Smooth muscle cell (in vitro differentiated cells): ENCODE results near the gene NTNG2. TPM values are rescaled to one million over a fixed set of nuclear protein-coding genes. Genes with fewer than 3 reads are reported as not detected.

Experiments used
- DNase-seq: peaks from one replicate; lab custom pipeline; 2025; ENCODE audit not compliant: unreplicated experiment; lab: John Stamatoyannopoulos, UW
- H2AFZ ChIP-seq: fragments of 200-600 bp; sonication (generic); 2 replicates; pipeline ENCODE4 v1.6.0; 2016; ENCODE audit warnings: antibody characterized with exemption, low read depth, mild to moderate bottlenecking
- H3F3A ChIP-seq: fragments of 200-600 bp; sonication (generic); 2 replicates; pipeline ENCODE4 v1.6.0; 2017; ENCODE audit warnings: antibody characterized with exemption, low read depth
- H3K27ac ChIP-seq: fragments of 200-600 bp; sonication (generic); 2 replicates; pipeline ENCODE4 v1.5.1; 2016; ENCODE audit warnings: low read depth, mild to moderate bottlenecking
- H3K27me3 ChIP-seq: fragments of 200-600 bp; sonication (generic); 2 replicates; pipeline ENCODE4 v1.6.1; 2016; ENCODE audit warnings: low read depth, mild to moderate bottlenecking
- H3K36me3 ChIP-seq: fragments of 200-600 bp; sonication (generic); 2 replicates; pipeline ENCODE4 v1.5.1; 2016; ENCODE audit warnings: low read depth
- H3K4me1 ChIP-seq: fragments of 200-600 bp; sonication (generic); 2 replicates; pipeline ENCODE4 v1.5.1; 2016; ENCODE audit warnings: low read depth
- H3K4me2 ChIP-seq: fragments of 200-600 bp; sonication (generic); 2 replicates; pipeline ENCODE4 v1.6.0; 2016; ENCODE audit warnings: mild to moderate bottlenecking
- H3K4me3 ChIP-seq: fragments of 200-600 bp; sonication (generic); 2 replicates; pipeline ENCODE4 v1.5.1; 2016; ENCODE audit warnings: mild to moderate bottlenecking
- H3K79me2 ChIP-seq: fragments of 200-600 bp; sonication (generic); 2 replicates; pipeline ENCODE4 v1.6.0; 2016; ENCODE audit warnings: low read depth, mild to moderate bottlenecking
- H3K9ac ChIP-seq: fragments of 200-600 bp; sonication (generic); 2 replicates; pipeline ENCODE4 v1.6.0; 2016; ENCODE audit warnings: low read depth
- H3K9me3 ChIP-seq: fragments of 200-600 bp; sonication (generic); replicated peaks from 2 replicates; pipeline ENCODE4 v1.5.1; 2016; ENCODE audit warnings: low read depth
- H4K20me1 ChIP-seq: fragments of 200-600 bp; sonication (generic); 2 replicates; pipeline ENCODE4 v1.6.0; 2016; ENCODE audit warnings: low read depth
- CTCF ChIP-seq: fragments of 200-600 bp; sonication (generic); IDR thresholded peaks from 2 replicates; pipeline ENCODE4 v1.5.1; 2017; ENCODE audit warnings: borderline replicate concordance, mild to moderate bottlenecking, antibody characterized with exemption; ENCODE audit not compliant: insufficient read depth, poor library complexity, severe bottlenecking
- WGBS: methylation state at CpG from one replicate; pipeline ENCODE4 v1.1.7; 2016; ENCODE audit warnings: low lambda C conversion rate; 5-methylcytosine and 5-hydroxymethylcytosine counted together
- polyA plus RNA-seq: library from polyadenylated mRNA; unstranded; fragments of >200 nt; fragmentation: Nextera tagmentation; extraction: Ambion mirVana; gene quantifications from 2 replicates; pipeline ENCODE4 v1.2.1, GENCODE V29; 2016
- total RNA-seq: library from RNA; depleted of rRNA; stranded (reverse); fragments of >200 nt; gene quantifications from 2 replicates; pipeline ENCODE4 v1.2.3, GENCODE V29; 2014

NTNG2 gene
- total and polyA plus RNA-seq, 2 experiments from 2014 or later = 0.36 to 1.0 TPM

- no peaks in the 10 kb centered on the region for H3K4me1 ChIP-seq
- TF ChIP-seq CTCF = no peak
- H3F3A ChIP-seq = no peaks in the 10 kb centered on the region
- H3K4me3 ChIP-seq = no peak overlapping the region
- 79% methylated on average over 11 of the region's 11 CpGs for WGBS
- no peaks in the 10 kb centered on the region for H3K79me2 ChIP-seq
- peaks cover 9% of the 10 kb centered on the region for H3K27me3 ChIP-seq
- no peak for DNase-seq
- H3K9ac ChIP-seq = no peak overlapping the region
- H3K36me3 ChIP-seq = no peaks in the 10 kb centered on the region
- H3K4me2 ChIP-seq = no peak overlapping the region
- H3K9me3 ChIP-seq = no peaks in the 10 kb centered on the region
- H2AFZ ChIP-seq = no peak overlapping the region
- H3K27ac ChIP-seq = no peak overlapping the region
- H4K20me1 ChIP-seq = no peaks in the 10 kb centered on the region
Measured at GRCh38 chr9:132192728-132193127, 30.9 kb downstream of the NTNG2 start.

DNA sequence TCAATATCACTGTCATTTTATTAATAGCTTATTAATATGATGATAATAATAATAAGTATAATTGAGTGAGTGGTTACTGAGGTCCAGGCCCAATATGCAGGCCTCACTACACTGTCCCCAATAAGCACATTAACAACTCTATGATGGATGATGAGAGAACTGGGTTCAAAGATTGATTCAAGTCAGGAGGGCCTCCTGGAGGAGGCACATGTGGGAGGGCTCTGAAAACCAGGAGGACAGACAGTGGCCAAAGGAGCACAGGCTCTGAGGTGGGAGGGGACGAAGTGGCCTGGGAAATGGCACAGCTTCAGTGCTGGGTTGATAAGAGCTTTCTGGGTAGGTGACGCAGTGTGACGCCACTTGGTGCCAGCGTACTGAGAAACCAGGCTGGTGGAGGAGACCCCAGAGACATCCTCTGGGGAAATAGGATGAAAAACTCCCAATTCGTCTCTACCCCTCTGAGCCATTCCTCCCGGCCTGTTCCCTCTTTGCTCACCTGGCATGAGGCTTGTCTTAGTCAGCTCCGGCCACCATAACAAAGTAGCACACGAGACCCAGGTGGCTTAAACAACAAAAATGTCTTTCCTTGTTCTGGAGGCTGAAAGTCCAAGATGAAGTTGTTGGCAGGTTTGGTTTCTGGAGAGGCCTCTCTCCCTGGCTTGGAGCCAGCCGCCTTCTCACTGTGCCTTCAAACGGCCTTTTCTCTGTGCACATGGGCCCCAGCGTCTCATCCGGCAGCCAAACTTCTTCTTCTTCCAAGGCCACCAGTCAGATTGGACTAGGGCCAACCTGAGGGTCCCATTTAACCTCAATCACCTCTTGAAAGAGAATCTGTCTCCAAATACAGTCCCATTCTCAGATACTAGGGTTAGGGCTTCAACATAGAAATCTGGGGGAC is 31.6 kb downstream of the NTNG2 start:
- Histone ChIP-seq H3K9me3 (no peaks in the 10 kb centered on the region), H3K27ac (no peak overlapping the region), H3K79me2 (no peaks in the 10 kb centered on the region), H3K27me3 (peaks cover 3% of the 10 kb centered on the region), H3K4me3 (no peak overlapping the region), H2AFZ (no peak overlapping the region), H3K4me1 (no peaks in the 10 kb centered on the region), H3K9ac (no peak overlapping the region), H4K20me1 (no peaks in the 10 kb centered on the region), H3F3A (no peaks in the 10 kb centered on the region), H3K4me2 (no peak overlapping the region), H3K36me3 (no peaks in the 10 kb centered on the region)
- 91% methylated on average over 12 of the region's 12 CpGs for WGBS
- TF ChIP-seq CTCF = no peak
- no peak for DNase-seq

- no peak overlapping the region for H3K9ac ChIP-seq
- H3K79me2 ChIP-seq = no peaks in the 10 kb centered on the region
- no peaks in the 10 kb centered on the region for H3F3A ChIP-seq
- no peak overlapping the region for H3K27ac ChIP-seq
- no peaks in the 10 kb centered on the region for H4K20me1 ChIP-seq
- H3K4me3 ChIP-seq = no peak overlapping the region
- no peak overlapping the region for H2AFZ ChIP-seq
- no peaks in the 10 kb centered on the region for H3K9me3 ChIP-seq
- 86% methylated on average over 8 of the region's 8 CpGs for WGBS
- no peak overlapping the region for H3K4me2 ChIP-seq
- DNase-seq = no peak
- no peak for TF ChIP-seq CTCF
- H3K36me3 ChIP-seq = no peaks in the 10 kb centered on the region
- H3K27me3 ChIP-seq = no peaks in the 10 kb centered on the region
- H3K4me1 ChIP-seq = no peaks in the 10 kb centered on the region
Measured at GRCh38 chr9:132194508-132194907, 32.6 kb downstream of the NTNG2 start.

DNA sequence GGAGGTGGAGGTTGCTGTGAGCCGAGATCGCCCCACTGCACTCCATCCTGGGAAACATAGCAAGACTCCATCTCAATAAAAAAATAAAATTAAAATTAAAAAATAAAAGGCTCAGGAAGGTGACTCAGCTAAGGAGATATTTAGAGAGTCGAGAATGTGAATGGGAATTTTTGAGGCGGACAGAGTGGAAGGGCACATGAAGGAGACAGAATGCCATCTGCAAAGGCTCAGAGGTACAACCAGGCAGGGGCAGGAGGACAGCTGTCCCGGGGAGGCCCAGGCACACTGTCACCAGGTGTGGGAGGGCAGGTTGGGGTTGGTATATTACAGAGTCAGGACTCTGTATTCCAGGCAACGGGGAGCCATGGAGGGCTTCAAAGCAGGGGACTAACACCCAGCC is 35.5 kb downstream of the NTNG2 start:
- DNase-seq = no peak
- Histone ChIP-seq H3K27me3 (peaks cover 1% of the 10 kb centered on the region), H3K9ac (no peak overlapping the region), H3K4me3 (no peak overlapping the region), H3K9me3 (no peaks in the 10 kb centered on the region), H3K79me2 (no peaks in the 10 kb centered on the region), H3K36me3 (no peaks in the 10 kb centered on the region), H4K20me1 (no peaks in the 10 kb centered on the region), H2AFZ (no peak overlapping the region), H3F3A (no peaks in the 10 kb centered on the region), H3K27ac (no peak overlapping the region), H3K4me2 (no peak overlapping the region), H3K4me1 (no peaks in the 10 kb centered on the region)
- no peak for TF ChIP-seq CTCF
- WGBS = 91% methylated on average over 6 of the region's 6 CpGs
